PC-3 (cell line): ENCODE measurements around the gene XIRP1. TPM values are rescaled to one million over a fixed set of nuclear protein-coding genes. Genes with fewer than 3 reads are reported as not detected.

Experiments
- ATAC-seq: fragments of 200-7000 bp; cut with Tn5 transposase; 2 replicates; pipeline ENCODE4 v1.9.1; 2020; ENCODE audit warnings: mild to moderate bottlenecking, moderate library complexity
- BruUV-seq: library from RNA; stranded (reverse); fragments of 400-500 nt; replicated peaks from 2 replicates; lab custom pipeline; 2021; lab: Mats Ljungman, UMichigan
- CTCF ChIA-PET: fragments of 300-600 bp; sonication (Branson Sonifier 250); formaldehyde crosslinking; loops from one replicate; lab custom pipeline; 2022; ENCODE audit warnings: antibody characterized with exemption; lab: Charles Lee
- POLR2A ChIA-PET: fragments of 300-600 bp; sonication (Branson Sonifier 250); formaldehyde crosslinking; loops from one replicate; lab custom pipeline; 2022; ENCODE audit warnings: antibody characterized with exemption; ENCODE audit not compliant: unreplicated experiment; lab: Charles Lee
- DNase-seq: peaks from one replicate; pipeline ENCODE4 v3.0.0-alpha.2; 2015
- H2AFZ ChIP-seq: fragments of 300-600 bp; sonication (generic); 2 replicates; pipeline ENCODE4 v1.6.0; 2016; ENCODE audit warnings: antibody characterized with exemption, low read length
- H3F3A ChIP-seq: fragments of 300-600 bp; sonication (generic); one replicate; pipeline ENCODE4 v1.6.0; 2017; ENCODE audit warnings: antibody characterized with exemption, low read length, control low read depth, mild to moderate bottlenecking; ENCODE audit not compliant: unreplicated experiment
- H3K27ac ChIP-seq: fragments of 300-600 bp; sonication (generic); 2 replicates; pipeline ENCODE4 v1.5.1; 2016; ENCODE audit warnings: mild to moderate bottlenecking, low read length
- H3K27me3 ChIP-seq: fragments of 300-600 bp; sonication (generic); 2 replicates; pipeline ENCODE4 v1.6.1; 2016; ENCODE audit warnings: low read length, mixed read lengths
- H3K36me3 ChIP-seq: fragments of 300-600 bp; sonication (generic); 2 replicates; pipeline ENCODE4 v1.6.1; 2016; ENCODE audit warnings: low read depth, mixed run types, low read length, mixed read lengths
- H3K4me1 ChIP-seq: fragments of 300-600 bp; sonication (generic); 2 replicates; pipeline ENCODE4 v1.5.1; 2016; ENCODE audit warnings: low read length; ENCODE audit not compliant: insufficient read depth
- H3K4me2 ChIP-seq: fragments of 300-600 bp; sonication (generic); 2 replicates; pipeline ENCODE4 v1.6.0; 2016; ENCODE audit warnings: low read length
- H3K4me3 ChIP-seq: fragments of 300-600 bp; sonication (generic); 2 replicates; pipeline ENCODE4 v1.5.1; 2016; ENCODE audit warnings: mild to moderate bottlenecking, low read length, mixed read lengths
- H3K79me2 ChIP-seq: fragments of 300-600 bp; sonication (generic); 2 replicates; pipeline ENCODE4 v1.6.1; 2017; ENCODE audit warnings: low read length, mixed read lengths
- H3K9ac ChIP-seq: fragments of 300-600 bp; sonication (generic); 2 replicates; pipeline ENCODE4 v1.6.0; 2016; ENCODE audit warnings: mild to moderate bottlenecking, low read length
- H3K9me2 ChIP-seq: fragments of 300-600 bp; sonication (generic); replicated peaks from 2 replicates; pipeline ENCODE4 v1.6.1; 2016; ENCODE audit warnings: mixed run types, low read length, mixed read lengths
- H3K9me3 ChIP-seq: fragments of 300-600 bp; sonication (generic); 2 replicates; pipeline ENCODE4 v1.6.1; 2016; ENCODE audit warnings: low read length, mixed read lengths
- H4K20me1 ChIP-seq: fragments of 300-600 bp; sonication (generic); 2 replicates; pipeline ENCODE4 v1.6.1; 2016; ENCODE audit warnings: low read length, mixed read lengths
- EZH2 ChIP-seq: fragments of 300-600 bp; sonication (generic); IDR thresholded peaks from one replicate; pipeline ENCODE4 v1.6.1; 2017; ENCODE audit warnings: antibody characterized with exemption, mild to moderate bottlenecking, low read length; ENCODE audit not compliant: unreplicated experiment
- EZH2phosphoT487 ChIP-seq: fragments of 300-600 bp; sonication (generic); IDR thresholded peaks from 2 replicates; pipeline ENCODE4 v1.6.1; 2018; ENCODE audit warnings: mild to moderate bottlenecking, antibody characterized with exemption, low read length, borderline replicate concordance
- intact Hi-C: fragments of 100-400 bp; cut with micrococcal nuclease; formaldehyde crosslinking; loops from 2 replicates; pipeline ENCODE4 v1.9.0; 2023
- total RNA-seq: library from RNA; depleted of rRNA; stranded (reverse); fragments of >200 nt; gene quantifications from 2 replicates; pipeline ENCODE4 v1.2.3, GENCODE V29; 2014
- TF ChIP-seq, protein P1 (sequence below): fragments of 300-600 bp; sonication (generic); conservative IDR thresholded peaks from 2 replicates; pipeline ENCODE4 v1.5.1; 2017; ENCODE audit warnings: antibody characterized with exemption, low read depth, mild to moderate bottlenecking, low read length

The XIRP1 gene
- total RNA-seq, 1 experiment from 2014 or later, result not detected

DNA sequence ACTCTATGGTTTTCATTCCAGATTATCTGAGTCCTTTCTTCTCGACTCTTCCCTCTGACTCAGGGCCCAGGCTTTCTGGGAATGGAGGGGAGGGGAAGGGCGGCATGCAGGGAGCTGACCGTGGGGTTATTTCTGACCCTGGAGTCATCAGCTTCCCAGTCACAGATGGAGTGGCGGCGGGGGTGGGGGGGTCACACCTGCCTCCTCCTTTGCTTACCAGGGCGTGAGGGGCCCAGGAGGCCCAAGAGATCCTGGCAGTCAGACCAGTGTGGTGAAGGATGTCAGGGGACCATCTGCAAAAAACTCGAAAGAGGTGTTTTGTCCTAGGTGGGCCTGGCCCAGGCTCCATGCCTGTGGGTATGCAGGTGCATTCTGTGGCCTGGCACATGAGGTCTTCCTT, 996 bp upstream of the XIRP1 start:
- H3K4me2 ChIP-seq, result no peak overlapping the region
- BruUV-seq, result no TSS peak
- H3K9me2 ChIP-seq, result no peaks in the 10 kb centered on the region
- no peak overlapping the region for H3K27ac ChIP-seq
- CTCF ChIA-PET, result interaction anchor here (0.6 to 1.4 kb wide), 2 partner anchors 95 to 98 kb away, joined by 4 to 6 read pairs; no protein-coding TSS in a partner anchor
- H2AFZ ChIP-seq, result no peak overlapping the region
- H3K36me3 ChIP-seq, result no peaks in the 10 kb centered on the region
- no peak overlapping the region for H3K4me3 ChIP-seq
- no peaks in the 10 kb centered on the region for H4K20me1 ChIP-seq
- no peak overlapping the region for H3K9ac ChIP-seq
- no peaks in the 10 kb centered on the region for H3K79me2 ChIP-seq
- no peaks in the 10 kb centered on the region for H3K27me3 ChIP-seq
- POLR2A ChIA-PET, result no interaction called here
- DNase-seq (no peak), ATAC-seq (no peak)
- no peaks in the 10 kb centered on the region for H3K4me1 ChIP-seq
- no peak for TF ChIP-seq EZH2
- TF ChIP-seq EZH2phosphoT487, result no peak
- TF ChIP-seq, protein P1, sequence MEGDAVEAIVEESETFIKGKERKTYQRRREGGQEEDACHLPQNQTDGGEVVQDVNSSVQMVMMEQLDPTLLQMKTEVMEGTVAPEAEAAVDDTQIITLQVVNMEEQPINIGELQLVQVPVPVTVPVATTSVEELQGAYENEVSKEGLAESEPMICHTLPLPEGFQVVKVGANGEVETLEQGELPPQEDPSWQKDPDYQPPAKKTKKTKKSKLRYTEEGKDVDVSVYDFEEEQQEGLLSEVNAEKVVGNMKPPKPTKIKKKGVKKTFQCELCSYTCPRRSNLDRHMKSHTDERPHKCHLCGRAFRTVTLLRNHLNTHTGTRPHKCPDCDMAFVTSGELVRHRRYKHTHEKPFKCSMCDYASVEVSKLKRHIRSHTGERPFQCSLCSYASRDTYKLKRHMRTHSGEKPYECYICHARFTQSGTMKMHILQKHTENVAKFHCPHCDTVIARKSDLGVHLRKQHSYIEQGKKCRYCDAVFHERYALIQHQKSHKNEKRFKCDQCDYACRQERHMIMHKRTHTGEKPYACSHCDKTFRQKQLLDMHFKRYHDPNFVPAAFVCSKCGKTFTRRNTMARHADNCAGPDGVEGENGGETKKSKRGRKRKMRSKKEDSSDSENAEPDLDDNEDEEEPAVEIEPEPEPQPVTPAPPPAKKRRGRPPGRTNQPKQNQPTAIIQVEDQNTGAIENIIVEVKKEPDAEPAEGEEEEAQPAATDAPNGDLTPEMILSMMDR, result no peak
- intact Hi-C loops, result no loop called here
- no peaks in the 10 kb centered on the region for H3F3A ChIP-seq
- no peaks in the 10 kb centered on the region for H3K9me3 ChIP-seq

DNA sequence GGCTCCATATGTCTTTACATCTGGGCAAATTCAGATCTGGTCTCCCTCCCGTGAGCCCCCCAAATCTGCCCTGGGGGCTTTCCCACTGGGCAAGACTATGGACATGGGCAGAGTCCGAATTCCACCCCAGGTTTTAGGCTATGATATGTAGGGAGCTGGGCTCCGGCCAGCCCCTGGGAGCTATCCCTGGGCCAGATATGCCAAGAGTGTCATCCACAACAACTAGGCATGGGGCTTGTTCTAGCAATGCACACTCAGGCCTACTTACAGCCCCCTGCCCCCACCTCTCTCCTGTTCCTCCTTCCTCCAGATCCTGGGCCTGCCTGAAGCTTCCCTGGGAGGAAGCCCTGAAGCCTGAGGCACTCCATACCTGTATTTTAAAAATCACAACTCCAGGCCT, 622 bp downstream of the XIRP1 start:
- POLR2A ChIA-PET, result no interaction called here

DNA sequence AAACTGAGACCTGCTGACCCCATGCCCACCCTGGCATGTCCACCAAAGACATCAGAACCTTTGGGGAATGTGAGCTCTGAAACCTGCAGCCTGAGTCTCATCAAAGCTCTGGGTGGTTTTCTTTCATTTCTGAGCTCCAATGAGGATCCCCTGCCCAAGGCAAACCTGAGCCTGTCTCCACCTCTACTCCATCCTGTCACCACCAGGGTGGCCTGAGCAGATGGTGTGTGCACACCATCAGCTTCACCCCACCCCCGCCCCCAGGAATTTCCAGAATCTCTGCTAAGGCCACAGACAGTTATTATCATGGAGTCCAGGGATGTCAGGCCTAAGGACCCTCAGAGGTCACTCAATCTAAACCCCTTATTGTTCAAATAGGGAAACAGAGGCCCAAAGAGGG, 1.3 kb downstream of the XIRP1 start:
- Histone ChIP-seq H3K9me3 (no peaks in the 10 kb centered on the region), H3K4me1 (no peaks in the 10 kb centered on the region), H3F3A (no peaks in the 10 kb centered on the region), H3K9me2 (no peaks in the 10 kb centered on the region), H2AFZ (no peak overlapping the region), H3K27me3 (no peaks in the 10 kb centered on the region), H3K36me3 (no peaks in the 10 kb centered on the region), H3K79me2 (no peaks in the 10 kb centered on the region), H3K9ac (no peak overlapping the region), H4K20me1 (no peaks in the 10 kb centered on the region), H3K27ac (no peak overlapping the region), H3K4me3 (no peak overlapping the region), H3K4me2 (no peak overlapping the region)
- ATAC-seq, result no peak
- intact Hi-C loops, result no loop called here
- ChIA-PET POLR2A (no interaction called here), CTCF (interaction anchor here (0.6 to 4.3 kb wide), 3 partner anchors 87 to 101 kb away, joined by 4 to 46 read pairs (median 5); no protein-coding TSS in a partner anchor)
- no TSS peak for BruUV-seq
- no peak for DNase-seq
- TF ChIP-seq EZH2 (no peak), EZH2phosphoT487 (no peak)
- TF ChIP-seq, protein P1, result no peak

More for the DNA sequence above, 622 bp downstream of the XIRP1 start:
- Histone ChIP-seq H3K4me2 (no peak overlapping the region), H3K9ac (no peak overlapping the region), H3K9me2 (no peaks in the 10 kb centered on the region), H3K9me3 (no peaks in the 10 kb centered on the region), H3F3A (no peaks in the 10 kb centered on the region), H4K20me1 (no peaks in the 10 kb centered on the region), H3K4me1 (no peaks in the 10 kb centered on the region), H3K36me3 (no peaks in the 10 kb centered on the region), H3K79me2 (no peaks in the 10 kb centered on the region), H3K27ac (no peak overlapping the region), H3K4me3 (no peak overlapping the region), H3K27me3 (no peaks in the 10 kb centered on the region), H2AFZ (no peak overlapping the region)
- CTCF ChIA-PET, result interaction anchor here (0.9 to 4.3 kb wide), 2 partner anchors 97 to 101 kb away, joined by 4 to 46 read pairs; no protein-coding TSS in a partner anchor
- DNase-seq (no peak), ATAC-seq (no peak)
- TF ChIP-seq, protein P1, result no peak
- intact Hi-C loops, result no loop called here
- BruUV-seq, result no TSS peak
